Stimulated activated naive CD4-positive, alpha-beta T cell (primary cell): ENCODE measurements around the gene GNAI2.
A peak's percentile ranks its signal among the peaks of the same experiment; 100 is the strongest.
"Not testable (repeated sequence)": the region's sequence is repeated elsewhere in the genome, so short reads cannot be mapped to it uniquely, and the experiment has no call there.

Experiments
- DNase-seq, 6 experiments: peaks; one replicate each; lab custom pipeline; 2025; lab: John Stamatoyannopoulos, UW

The GNAI2 gene

DNA sequence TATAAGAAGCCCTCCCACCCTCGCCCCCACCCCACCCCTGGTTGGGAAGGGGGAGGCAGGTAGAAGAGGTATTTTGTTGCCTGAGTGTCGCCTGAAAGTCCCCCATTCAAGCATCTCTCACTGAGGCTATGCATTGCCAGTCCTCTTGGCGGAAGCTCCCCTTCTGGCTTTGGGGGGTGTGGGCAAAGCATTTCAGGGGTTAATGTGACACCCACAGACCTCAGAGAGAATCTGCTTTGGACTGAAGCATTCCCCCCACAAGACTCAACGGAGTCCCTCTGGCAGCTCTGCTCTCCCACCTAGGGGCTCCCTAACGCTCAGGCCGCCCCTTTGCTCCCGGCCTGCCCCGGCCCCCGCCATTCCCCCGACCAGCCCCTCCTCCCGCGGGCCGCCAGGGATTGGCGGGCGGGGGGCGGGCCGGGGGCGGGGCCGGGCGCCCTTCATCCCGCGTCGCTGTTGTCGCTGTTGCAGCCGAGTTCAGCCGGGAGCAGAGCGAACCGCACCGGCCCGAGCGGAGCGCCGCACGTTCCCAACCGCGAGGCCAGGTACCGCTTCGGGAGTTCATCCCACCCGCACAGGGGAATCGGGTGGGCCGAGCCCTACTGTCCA is 31.1 kb upstream of the GNAI2 start, which contains the start of gene SLC38A3:
TSS of gene SLC38A3 (plus strand) at position 468 of the 609 bp plus-strand sequence. CDS start 8,929 bp downstream, outside the sequence.
- DNase-seq, result peak in 3 of 6 experiments; percentile 19 to 45 (median 39)

DNA sequence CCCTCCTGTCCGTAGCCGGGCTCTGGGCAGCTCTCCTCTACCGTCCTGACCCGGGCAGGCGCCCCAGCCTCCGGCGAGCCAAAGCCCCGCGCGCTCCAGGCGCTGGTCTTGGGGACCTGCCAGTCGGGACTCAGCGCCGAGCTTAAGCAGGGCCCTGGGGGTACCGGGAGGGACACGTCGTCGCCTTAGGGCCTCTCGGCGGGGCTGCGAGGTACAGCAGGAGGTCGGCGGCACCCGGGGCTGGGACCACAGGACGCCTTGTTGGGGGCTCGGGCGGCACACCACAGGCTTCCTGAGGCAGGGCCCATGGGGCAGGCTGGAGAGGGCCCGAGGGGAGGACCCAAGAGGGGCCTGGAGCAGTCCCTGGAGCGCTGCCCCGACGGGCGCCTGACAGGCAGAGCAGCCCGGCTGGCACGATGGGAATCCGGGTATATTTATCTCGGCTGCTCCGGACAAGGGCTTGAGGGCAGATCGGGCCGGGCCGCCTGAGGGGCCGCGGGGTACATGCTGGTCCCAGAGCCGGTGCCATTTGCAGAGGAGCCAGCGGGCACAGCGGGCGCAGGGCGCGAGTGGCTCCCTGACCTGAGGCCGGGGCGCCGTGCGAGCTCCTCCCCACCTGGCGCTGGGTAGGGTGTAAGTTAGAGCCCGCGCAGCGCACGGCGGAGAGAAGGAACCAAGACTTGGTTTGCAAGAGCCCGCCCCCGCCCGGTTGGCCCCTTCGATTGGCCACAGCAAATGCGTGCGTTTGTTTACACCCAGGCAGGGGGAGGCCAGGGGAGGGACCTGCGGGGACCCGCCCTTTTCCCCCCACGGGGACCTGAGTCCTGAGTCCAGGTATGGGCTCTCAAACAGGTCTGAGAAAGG is 30.4 kb upstream of the GNAI2 start:
- peak in 4 of 6 experiments; percentile 13 to 45 (median 32) for DNase-seq

DNA sequence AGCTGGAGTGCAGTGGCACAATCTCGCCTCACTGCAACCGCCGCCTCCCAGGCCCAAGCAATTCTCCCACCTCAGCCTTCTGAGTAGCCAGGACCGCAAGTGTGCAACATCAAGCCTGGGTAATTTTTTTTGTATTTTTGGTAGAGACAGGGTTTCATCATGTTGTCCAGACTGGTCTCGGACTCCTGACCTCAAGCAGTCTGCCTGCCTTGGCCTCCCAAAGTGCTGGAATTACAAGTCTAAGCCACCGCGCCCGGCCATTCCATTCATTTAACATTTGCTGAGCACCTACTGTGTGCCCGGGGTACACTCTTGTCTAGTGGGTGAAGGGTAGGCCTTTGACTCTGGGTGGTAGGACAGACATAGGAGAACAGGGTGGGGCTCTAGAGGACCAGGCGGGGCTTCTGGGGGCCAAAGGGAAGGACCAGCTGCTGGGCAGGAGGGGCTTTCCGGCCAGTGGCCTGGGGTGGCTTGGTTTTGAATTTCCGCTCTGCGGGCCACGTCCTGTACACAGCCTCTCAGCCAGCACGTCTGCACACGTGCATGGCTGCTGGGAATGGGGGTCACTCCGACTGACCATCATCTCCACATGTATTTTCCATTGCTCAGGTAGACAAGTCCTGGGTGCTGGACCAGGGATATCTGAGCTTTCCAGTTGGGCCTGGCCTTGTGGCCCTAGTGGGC is 28.5 kb upstream of the GNAI2 start:
- DNase-seq, result no peak

DNA sequence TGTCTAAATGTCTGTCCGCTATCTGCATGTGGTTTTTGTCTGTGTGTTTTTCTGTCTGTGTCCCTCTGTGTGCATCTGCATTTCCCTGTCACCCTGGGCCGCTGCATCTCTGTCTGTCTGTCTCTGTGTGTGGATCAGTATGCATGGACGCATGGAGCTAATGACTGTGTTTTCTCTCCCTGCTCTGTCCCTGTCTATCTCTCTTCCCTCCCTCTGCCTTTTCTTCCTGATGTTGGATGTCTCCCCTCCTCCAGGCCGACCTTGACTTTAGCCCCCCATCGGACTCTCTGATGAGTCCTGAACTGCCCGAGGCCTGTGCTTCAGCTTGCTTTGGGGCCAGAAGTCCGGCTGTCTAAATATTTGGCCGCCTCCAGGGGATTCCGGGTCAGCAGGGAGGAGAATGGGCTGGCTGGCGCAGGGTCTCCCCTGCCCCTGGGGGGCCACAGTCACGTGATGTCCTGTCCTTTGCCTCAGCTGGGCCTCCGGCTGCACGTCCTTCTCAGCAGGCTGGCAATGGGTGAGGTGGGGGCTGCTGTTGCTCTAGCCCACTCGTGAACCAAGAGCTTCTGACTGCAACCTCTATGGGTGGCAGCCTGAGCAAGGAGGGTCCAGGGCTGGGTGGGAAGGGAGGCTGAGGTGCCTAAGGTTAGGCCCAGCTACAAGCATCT is 27.2 kb upstream of the GNAI2 start:
- no peak for DNase-seq

DNA sequence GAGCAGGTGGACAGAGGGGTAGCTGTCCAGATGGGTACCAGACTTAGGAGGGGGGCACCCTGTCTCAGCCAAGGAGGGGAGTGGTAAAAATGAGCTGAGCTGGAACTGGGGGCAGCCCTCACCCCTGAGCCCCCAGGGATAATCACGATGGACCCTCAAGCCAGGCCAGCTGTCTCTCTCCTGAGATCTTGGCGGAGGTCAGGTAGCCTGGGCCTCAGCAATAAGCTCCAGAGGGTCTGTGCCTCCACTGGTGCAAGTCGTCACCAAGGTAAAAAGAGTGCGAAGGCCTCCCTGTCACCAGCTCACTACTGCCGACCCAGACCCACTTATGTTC is 25.9 kb upstream of the GNAI2 start:
- no peak for DNase-seq

DNA sequence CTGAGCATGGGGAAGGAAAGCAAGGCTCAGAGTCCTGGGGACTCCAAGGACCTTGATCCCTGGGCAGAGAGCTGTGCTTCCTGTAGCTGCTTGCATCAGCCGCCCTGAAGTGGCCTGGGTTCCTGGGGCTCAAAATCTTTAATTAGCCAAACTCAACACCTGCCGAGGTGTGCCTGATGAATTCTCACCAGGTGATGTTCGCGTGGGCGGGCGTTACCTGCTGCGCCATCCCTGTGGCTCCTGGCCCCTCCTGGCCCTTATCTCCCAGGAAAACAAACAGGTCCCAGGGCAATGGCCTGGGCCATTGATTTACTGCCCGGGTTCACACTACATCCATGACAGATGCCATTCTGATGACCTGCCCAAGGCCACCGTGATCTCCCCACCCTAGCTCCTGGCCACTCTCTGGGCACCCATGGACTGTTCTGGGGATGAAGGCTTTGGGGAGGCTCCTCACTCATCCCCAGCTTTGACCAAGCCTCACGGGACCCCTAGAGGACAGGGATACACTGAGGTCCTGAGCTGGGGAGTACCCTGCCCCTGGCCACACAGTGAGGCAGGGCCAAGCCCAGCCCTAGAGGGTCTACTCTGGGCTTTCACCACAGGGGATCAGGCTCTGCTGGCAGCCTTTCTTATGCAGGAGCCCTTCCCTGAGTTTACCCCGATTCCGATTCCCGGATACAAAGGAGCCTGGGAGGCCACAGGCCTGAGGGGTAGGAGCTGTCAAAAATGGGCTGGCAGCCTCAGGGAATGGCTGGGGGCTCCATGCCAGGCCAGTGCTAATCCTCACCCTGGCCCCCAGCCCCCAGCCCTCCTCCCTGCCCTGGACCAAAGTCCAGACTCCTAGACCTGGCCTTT is 25.3 kb upstream of the GNAI2 start:
- no peak for DNase-seq

DNA sequence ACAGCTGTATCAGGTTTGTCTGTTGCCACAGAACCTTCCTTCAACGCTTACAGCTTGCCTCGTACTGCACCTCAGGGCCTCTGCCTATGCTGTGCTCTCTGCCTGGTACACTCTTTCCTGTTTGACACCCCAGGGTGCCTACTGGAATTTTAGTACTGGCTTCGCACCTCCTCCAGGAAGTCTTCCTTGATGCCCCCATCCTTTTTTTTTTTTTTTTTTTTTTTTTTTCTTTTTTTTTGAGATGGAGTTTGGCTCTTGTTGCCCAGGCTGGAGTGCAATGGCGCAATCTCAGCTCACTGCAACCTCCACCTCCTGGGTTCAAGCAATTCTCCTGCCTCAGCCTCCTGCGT is 24.7 kb upstream of the GNAI2 start:
- DNase-seq, result not testable (repeated sequence)

DNA sequence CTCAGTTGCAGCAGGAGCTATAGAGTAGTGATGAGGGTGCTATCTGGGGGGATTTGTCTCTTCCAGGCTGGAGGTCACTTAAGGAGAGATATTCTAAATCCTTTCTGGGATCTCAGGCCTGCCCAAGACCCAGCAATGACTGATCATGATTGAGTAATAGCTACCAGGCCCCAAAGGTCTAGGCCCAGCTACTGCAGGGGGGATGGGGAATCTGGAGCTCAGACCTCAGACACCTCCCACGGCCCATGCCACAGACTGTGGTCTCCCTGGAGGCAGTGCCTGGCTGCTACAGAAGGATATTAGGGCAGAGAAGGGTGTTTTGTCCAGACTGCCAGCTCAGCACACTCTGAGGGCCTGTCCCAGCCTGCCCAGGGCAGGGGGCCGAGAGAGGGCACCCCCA is 24.1 kb upstream of the GNAI2 start:
- no peak for DNase-seq

DNA sequence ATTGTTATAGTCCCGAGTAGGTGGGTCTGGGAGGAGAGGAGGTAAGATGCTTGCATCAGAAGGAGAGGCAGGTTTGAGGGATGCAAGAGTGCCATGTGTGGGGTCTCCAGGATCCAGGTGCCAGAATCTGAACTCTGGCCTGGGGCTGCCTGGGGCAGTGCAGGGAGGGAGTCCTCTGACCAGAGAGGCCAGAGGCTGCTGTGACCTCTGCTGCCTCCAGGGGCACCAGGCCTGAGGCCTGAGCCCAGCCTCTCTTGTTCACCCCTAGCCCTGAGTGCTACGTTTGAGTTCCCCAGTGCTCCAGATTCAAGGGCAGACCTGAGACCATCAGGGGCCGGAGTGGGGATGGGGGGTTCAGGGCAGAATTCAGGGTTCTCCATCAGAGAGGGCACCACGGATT is 23.5 kb upstream of the GNAI2 start:
- no peak for DNase-seq

DNA sequence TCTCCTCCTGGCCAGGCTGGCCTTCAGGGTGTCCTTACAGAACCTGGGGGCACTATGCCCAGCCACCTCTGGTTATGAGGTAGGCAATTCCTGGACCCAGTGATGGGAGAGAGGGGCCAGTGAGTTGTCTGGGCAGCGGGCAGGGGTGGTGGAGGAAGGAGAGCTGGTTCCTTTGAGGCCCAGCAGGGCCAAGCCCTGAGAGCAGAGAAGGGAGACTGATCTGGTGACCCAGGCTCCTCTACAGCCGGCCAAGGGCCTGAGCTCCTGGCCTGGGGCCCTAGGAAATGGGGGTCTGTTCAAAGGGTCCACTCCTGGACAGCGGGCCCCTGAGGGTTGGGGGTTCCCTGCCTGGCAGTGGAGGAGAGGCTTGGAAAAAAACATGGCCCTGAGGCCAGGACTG is 23.0 kb upstream of the GNAI2 start:
- no peak for DNase-seq

DNA sequence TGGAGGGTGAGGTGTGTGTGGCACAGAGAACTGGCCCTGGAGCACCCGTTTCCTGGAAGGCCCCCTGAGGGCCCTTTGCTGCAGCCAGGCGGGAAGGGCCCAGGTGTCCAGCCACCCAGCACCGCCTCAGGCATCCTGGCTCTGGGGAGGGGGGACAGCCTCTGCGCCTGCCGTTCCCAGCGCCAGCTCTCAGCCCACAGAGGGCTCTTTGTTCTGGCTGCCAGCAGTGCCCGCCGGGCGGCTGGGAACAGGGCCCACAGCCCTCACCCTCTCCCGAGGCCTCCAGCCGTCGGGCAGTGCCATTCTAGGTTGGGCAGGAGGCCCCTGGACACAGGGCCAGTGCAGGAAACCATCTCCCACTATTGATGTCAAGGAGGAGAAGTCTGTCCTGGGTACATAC is 22.6 kb upstream of the GNAI2 start:
- no peak for DNase-seq

DNA sequence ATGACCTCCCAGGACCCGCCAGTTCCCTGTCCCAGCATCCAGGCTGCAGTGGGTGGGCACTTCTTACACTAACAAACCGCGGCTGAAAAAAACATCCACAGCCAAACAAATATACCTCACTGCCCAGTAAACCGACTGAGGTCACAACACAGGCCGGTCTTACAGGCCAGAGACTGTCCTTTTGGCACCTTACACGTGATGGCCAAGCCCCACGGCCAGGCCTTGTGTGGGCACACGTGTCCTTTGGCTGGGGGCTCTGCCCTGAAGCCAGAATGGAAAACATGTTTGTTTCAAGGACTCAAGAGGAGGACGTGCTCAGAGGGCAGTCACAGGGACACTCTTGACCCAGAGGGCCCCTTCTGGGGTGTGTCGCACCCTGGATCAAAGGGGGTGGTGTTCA is 21.2 kb upstream of the GNAI2 start:
- no peak for DNase-seq

DNA sequence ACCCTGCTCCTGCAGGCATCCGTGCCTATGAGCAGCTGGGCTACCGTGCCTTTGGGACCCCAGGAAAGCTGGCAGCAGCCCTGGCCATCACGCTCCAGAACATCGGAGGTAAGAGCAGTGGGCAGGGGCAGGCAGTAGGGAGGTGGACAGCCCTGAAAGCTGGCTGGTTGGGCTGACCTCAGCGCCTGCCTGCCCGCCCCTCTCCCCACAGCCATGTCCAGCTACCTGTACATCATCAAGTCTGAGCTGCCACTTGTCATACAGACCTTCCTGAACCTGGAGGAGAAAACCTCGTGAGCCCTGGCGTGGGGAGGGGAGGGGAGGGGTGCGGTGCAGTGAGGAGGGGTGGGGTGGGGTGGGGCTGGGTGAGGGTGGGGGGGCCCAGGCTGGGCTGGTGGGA is 20.5 kb upstream of the GNAI2 start:
- DNase-seq, result no peak

DNA sequence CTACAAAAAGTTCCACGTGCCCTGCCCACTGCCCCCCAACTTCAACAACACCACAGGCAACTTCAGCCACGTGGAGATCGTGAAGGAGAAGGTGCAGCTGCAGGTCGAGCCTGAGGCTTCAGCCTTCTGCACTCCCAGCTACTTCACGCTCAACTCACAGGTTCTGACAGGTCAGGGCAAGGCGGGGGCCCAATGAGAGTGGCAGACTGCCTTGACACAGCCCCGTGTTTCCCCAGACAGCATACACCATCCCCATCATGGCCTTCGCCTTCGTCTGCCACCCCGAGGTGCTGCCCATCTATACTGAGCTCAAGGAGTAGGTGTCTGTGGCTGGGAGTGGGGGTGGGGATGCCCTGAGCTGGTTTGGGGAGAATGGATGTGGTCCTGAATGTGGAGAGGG is 18.3 kb upstream of the GNAI2 start:
- DNase-seq, result no peak

DNA sequence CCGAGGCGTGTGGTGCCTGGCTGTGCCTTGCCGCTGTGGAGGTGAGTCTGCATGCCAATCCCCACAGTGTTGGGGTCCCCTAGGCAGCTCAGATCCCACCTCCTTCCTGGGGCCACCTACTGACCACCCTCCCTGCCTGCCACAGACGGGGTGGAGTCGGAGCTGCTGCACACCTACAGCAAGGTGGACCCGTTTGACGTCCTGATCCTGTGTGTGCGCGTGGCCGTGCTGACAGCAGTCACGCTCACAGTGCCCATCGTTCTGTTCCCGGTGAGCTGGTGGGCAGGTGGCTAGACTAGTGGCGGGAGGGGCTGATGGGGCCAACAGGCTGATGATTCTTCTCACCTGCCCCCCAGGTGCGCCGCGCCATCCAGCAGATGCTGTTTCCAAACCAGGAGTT is 17.6 kb upstream of the GNAI2 start:
- no peak for DNase-seq

DNA sequence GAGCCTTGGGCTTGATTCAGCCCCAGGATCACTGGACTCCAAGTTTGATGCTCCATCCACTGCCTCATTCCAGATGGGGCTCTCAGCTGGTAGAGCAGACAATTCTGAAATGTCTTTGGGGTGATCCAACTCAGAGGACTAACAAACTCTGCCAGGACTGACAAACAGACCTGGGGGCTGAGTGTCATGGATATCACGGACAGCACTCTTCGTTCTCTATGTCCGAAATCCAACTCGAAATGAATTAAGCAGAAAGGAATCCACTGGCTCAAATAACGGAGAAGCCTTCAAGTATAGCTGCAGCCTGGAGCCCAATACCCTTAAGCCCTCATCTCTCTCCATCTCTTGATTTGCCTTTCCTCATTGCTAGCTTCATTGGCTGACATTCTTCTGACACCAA is 16.7 kb upstream of the GNAI2 start:
- no peak for DNase-seq

DNA sequence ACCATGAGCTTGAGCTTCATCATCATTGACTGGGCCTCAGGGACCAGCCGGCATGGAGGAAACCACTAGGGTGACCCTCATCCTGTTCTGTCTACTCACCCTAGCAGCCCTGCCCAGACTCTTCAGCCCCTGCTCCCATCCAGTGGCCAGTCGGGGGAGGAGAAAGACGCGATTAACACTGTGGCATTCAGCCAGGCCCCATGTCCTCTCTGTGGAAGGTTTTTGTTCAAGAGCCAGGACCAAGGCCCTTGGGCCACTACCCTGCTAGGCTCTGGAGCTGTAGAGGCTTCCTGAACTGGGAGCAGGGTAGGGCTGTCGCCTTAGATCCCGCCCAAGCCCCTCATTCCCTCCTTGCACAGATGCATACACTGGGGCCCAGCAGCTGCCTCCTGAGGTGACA is 15.9 kb upstream of the GNAI2 start:
- no peak for DNase-seq

DNA sequence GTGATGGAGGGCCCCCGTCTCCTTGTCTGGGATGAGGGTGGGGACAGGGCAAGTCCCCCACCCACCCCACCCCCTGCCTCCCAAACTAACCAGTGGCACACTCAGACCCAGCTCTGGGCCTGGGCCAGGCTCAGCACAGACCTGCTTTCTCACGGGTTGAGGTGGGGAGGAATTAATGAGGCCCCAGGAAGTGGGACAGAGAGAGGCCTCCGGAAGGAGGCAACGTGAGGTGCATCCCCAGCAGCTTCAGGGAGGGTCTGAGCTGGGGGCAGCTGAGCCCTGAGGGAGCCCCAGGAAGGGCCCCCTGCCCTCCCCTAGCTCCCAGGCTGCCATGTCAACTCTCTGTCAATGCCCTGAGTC is 15.0 kb upstream of the GNAI2 start:
- no peak for DNase-seq

DNA sequence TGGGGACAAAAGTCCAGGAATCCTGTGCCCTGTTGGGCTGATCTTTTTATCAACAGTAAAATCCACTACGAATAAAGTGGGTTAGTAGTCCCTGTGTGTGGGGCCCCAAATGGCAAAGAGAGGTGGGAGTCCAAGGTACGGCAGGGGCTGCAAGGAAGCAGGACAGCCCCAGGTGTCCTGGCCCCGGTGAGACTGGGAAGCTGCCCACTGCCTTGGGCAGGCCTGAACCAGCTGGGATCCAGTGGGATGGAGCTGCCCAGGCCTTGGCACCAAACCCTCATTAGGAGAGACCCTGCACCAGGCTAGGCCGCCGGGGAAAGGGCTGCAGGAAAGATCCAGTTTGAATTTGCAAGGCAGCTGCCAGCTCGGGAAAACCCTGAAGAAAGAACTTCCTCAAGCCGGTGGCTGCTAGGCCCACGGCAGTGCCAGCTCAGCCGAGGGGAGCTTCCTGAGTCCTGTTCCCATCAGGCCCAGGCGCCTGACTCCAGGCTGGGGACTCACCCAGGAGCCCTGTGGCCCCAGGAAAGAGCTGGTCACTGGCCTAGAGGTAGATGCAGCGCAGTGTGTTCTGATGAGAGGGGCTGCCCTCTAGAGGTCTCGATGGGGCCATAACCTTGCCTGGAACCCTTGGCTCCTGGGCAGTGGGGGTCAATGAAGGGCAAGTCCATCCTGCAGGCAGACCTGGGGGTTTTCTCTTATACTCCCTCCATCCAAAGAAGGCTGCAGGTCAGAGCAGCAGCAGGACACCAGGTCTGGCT is 14.4 kb upstream of the GNAI2 start:
- no peak for DNase-seq

DNA sequence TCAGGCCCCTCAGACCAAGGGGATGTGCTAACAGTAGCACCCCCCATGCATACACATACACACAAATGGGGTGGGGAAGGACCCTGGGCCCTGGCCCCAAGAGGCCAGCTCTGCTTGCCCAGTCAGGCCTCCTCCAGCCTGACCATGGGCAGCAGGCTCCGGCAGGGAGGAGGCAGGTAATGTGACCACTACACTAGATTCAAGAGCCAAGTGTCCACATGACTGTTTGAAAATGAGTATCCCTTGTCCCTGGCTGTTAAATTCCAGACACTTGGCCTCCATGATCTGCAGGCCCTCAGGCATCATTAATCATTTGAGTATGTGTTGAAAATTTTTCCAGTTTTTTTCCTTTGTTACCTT is 13.9 kb upstream of the GNAI2 start:
- no peak for DNase-seq

DNA sequence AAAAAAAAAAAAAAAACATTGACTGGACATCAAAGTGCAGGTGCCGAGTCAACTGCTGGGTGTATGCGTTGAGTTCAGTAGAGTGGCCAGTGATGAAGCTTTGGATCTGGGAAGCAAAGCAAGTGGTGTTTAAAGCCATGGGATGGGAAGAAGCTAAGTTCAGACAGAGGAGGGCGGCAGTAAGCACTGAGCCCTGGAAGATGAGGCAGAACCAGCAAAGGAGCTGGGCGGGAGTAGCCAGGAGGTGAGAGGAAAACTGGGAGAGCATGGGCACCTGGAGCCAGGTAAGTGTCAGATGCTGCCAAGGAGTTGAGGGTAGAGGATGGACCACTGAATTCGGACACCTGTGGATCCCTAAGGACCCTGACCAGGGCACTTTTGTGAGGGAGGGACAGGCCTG is 11.4 kb upstream of the GNAI2 start:
- no peak for DNase-seq
